HepG2 (cell line): Measurements from ENCODE around the gene APBB1.

Experiments used
- KLF11 ChIP-seq: IDR thresholded peaks from 2 replicates; pipeline ENCODE4 v1.6.1; 2016; ENCODE audit warnings: missing compliant biosample characterization
- TCF12 ChIP-seq, 2 experiments: fragments of 450-650 bp in 1 of 2; sonication (generic) in 1 of 2; formaldehyde crosslinking in 1 of 2; IDR thresholded peaks; 2 replicates each; pipeline versions ENCODE4 v1.6.1 to v1.8.0; 2017 to 2022; ENCODE audit warnings: antibody characterized with exemption in 1 of 2, mild to moderate bottlenecking in 1 of 2, missing genetic modification reagents in 1 of 2, moderate library complexity in 1 of 2
- ZBTB26 ChIP-seq: IDR thresholded peaks from 2 replicates; pipeline ENCODE4 v1.6.1; 2016; ENCODE audit warnings: missing compliant biosample characterization, missing genetic modification reagents, borderline replicate concordance
- ZNF142 ChIP-seq: sonication (generic); formaldehyde crosslinking; IDR thresholded peaks from 2 replicates; pipeline ENCODE4 v1.4.0; 2020; ENCODE audit warnings: missing genetic modification reagents
- ZNF263 ChIP-seq: sonication (generic); formaldehyde crosslinking; IDR thresholded peaks from 2 replicates; pipeline ENCODE4 v1.4.0; 2020; ENCODE audit warnings: missing genetic modification reagents
- ZNF30 ChIP-seq: sonication (generic); formaldehyde crosslinking; IDR thresholded peaks from 2 replicates; pipeline ENCODE4 v1.5.0; 2020; ENCODE audit warnings: mild to moderate bottlenecking, missing genetic modification reagents
- ZNF615 ChIP-seq: sonication (generic); formaldehyde crosslinking; IDR thresholded peaks from 2 replicates; pipeline ENCODE4 v1.5.0; 2020; ENCODE audit warnings: mild to moderate bottlenecking, missing genetic modification reagents, borderline replicate concordance
- ZNF619 ChIP-seq: sonication (generic); formaldehyde crosslinking; IDR thresholded peaks from 2 replicates; pipeline ENCODE4 v1.4.0; 2020; ENCODE audit warnings: mild to moderate bottlenecking, missing genetic modification reagents
- ZNF629 ChIP-seq: sonication (generic); formaldehyde crosslinking; conservative IDR thresholded peaks from 2 replicates; pipeline ENCODE4 v1.5.0; 2020; ENCODE audit warnings: missing genetic modification reagents
- TF ChIP-seq, protein P1 (sequence below): sonication (generic); formaldehyde crosslinking; IDR thresholded peaks from 2 replicates; pipeline ENCODE4 v1.5.0; 2020; ENCODE audit warnings: mild to moderate bottlenecking, missing genetic modification reagents, moderate library complexity
- TF ChIP-seq, protein P2 (sequence below): sonication (generic); formaldehyde crosslinking; IDR thresholded peaks from 2 replicates; pipeline ENCODE4 v1.5.1; 2020; ENCODE audit warnings: mild to moderate bottlenecking, missing genetic modification reagents, borderline replicate concordance

GRCh38 chr11:6356503-6357055, 62.3 kb downstream of the APBB1 start:
- TF ChIP-seq KLF11 (no peak), ZNF615 (CRISPR knock-in tag) (no peak), ZBTB26 (CRISPR knock-in tag) (no peak), ZNF263 (CRISPR knock-in tag) (no peak), ZNF619 (CRISPR knock-in tag) (no peak), ZNF629 (CRISPR knock-in tag) (no peak), ZNF142 (CRISPR knock-in tag) (no peak), TCF12 (IDR thresholded peaks at IDR 0.05) (no peak), TCF12 (CRISPR knock-in tag; IDR thresholded peaks at IDR 0.05) (no peak), ZNF30 (no peak)
- TF ChIP-seq, protein P1, sequence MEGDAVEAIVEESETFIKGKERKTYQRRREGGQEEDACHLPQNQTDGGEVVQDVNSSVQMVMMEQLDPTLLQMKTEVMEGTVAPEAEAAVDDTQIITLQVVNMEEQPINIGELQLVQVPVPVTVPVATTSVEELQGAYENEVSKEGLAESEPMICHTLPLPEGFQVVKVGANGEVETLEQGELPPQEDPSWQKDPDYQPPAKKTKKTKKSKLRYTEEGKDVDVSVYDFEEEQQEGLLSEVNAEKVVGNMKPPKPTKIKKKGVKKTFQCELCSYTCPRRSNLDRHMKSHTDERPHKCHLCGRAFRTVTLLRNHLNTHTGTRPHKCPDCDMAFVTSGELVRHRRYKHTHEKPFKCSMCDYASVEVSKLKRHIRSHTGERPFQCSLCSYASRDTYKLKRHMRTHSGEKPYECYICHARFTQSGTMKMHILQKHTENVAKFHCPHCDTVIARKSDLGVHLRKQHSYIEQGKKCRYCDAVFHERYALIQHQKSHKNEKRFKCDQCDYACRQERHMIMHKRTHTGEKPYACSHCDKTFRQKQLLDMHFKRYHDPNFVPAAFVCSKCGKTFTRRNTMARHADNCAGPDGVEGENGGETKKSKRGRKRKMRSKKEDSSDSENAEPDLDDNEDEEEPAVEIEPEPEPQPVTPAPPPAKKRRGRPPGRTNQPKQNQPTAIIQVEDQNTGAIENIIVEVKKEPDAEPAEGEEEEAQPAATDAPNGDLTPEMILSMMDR (CRISPR knock-in tag): no peak
- TF ChIP-seq, protein P2, sequence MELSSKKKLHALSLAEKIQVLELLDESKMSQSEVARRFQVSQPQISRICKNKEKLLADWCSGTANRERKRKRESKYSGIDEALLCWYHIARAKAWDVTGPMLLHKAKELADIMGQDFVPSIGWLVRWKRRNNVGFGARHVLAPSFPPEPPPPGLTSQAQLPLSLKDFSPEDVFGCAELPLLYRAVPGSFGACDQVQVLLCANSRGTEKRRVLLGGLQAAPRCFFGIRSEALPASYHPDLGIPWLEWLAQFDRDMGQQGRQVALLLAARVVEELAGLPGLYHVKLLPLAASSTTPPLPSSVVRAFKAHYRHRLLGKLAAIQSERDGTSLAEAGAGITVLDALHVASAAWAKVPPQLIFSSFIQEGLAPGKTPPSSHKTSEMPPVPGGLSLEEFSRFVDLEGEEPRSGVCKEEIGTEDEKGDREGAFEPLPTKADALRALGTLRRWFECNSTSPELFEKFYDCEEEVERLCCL: no peak
